Trophoblast cell (in vitro differentiated cells and primary cell): ENCODE results near the gene TMEM135.
"Not testable (repeated sequence)": the region's sequence is repeated elsewhere in the genome, so short reads cannot be mapped to it uniquely, and the experiment has no call there.

Source experiments
- DNase-seq, 2 donors: peaks; one replicate each; pipeline ENCODE4 v3.0.0-alpha.2; 2016
- H2AFZ ChIP-seq: 2 replicates; pipeline ENCODE4 v1.6.1; 2013; ENCODE audit warnings: low read length, moderate library complexity, mild to moderate bottlenecking; ENCODE audit not compliant: insufficient read depth, poor library complexity
- H2AK5ac ChIP-seq: 2 replicates; pipeline ENCODE4 v1.6.1; 2013; ENCODE audit warnings: mild to moderate bottlenecking, low read length
- H2BK120ac ChIP-seq: 2 replicates; pipeline ENCODE4 v1.6.1; 2013; ENCODE audit warnings: low read length, mild to moderate bottlenecking, moderate library complexity; ENCODE audit not compliant: insufficient read depth, poor library complexity
- H2BK12ac ChIP-seq: 2 replicates; pipeline ENCODE4 v1.6.1; 2013; ENCODE audit warnings: mild to moderate bottlenecking, low read length, moderate library complexity
- H2BK5ac ChIP-seq: 2 replicates; pipeline ENCODE4 v1.6.1; 2013; ENCODE audit warnings: low read length, low read depth, moderate library complexity, mild to moderate bottlenecking; ENCODE audit not compliant: poor library complexity
- H3K14ac ChIP-seq: 2 replicates; pipeline ENCODE4 v1.6.1; 2013; ENCODE audit warnings: mild to moderate bottlenecking, low read length
- H3K18ac ChIP-seq: 2 replicates; pipeline ENCODE4 v1.6.1; 2013; ENCODE audit warnings: mild to moderate bottlenecking, low read length
- H3K23ac ChIP-seq: 2 replicates; pipeline ENCODE4 v1.6.1; 2013; ENCODE audit warnings: low read length
- H3K27ac ChIP-seq: 2 replicates; pipeline ENCODE4 v1.5.1; 2013; ENCODE audit warnings: low read depth, mild to moderate bottlenecking, inconsistent platforms, low read length, moderate library complexity
- H3K27me3 ChIP-seq: 2 replicates; pipeline ENCODE4 v1.6.1; 2013; ENCODE audit warnings: inconsistent platforms, mild to moderate bottlenecking, low read length, moderate library complexity; ENCODE audit not compliant: insufficient read depth
- H3K36me3 ChIP-seq, 2 experiments: 1 replicate in 1 of 2; 2 replicates in 1 of 2; pipeline ENCODE4 v1.6.1; 2013; ENCODE audit warnings: low read length in 2 of 2, mild to moderate bottlenecking in 2 of 2, moderate library complexity in 1 of 2; ENCODE audit not compliant: insufficient read depth in 2 of 2, control insufficient read depth in 1 of 2
- H3K4ac ChIP-seq: 2 replicates; pipeline ENCODE4 v1.6.1; 2013; ENCODE audit warnings: low read depth, mild to moderate bottlenecking, low read length, moderate library complexity
- H3K4me1 ChIP-seq, 2 experiments: 1 replicate in 1 of 2; 2 replicates in 1 of 2; pipeline ENCODE4 v1.6.1; 2013; ENCODE audit warnings: low read length in 2 of 2, mild to moderate bottlenecking in 2 of 2, moderate library complexity in 1 of 2; ENCODE audit not compliant: insufficient read depth in 2 of 2, control insufficient read depth in 1 of 2
- H3K4me2 ChIP-seq: 2 replicates; pipeline ENCODE4 v1.6.1; 2013; ENCODE audit warnings: inconsistent platforms, mild to moderate bottlenecking, low read length, moderate library complexity
- H3K4me3 ChIP-seq: 2 replicates; pipeline ENCODE4 v1.5.1; 2013; ENCODE audit warnings: mild to moderate bottlenecking, low read depth, low read length, inconsistent platforms
- H3K79me1 ChIP-seq: one replicate; pipeline ENCODE4 v1.6.1; 2013; ENCODE audit warnings: low read length
- H3K79me2 ChIP-seq: 2 replicates; pipeline ENCODE4 v1.6.1; 2013; ENCODE audit warnings: low read length, mild to moderate bottlenecking; ENCODE audit not compliant: control insufficient read depth, insufficient read depth, poor library complexity
- H3K9ac ChIP-seq: 2 replicates; pipeline ENCODE4 v1.6.1; 2013; ENCODE audit warnings: mild to moderate bottlenecking, low read length
- H3K9me3 ChIP-seq: 2 replicates; pipeline ENCODE4 v1.6.1; 2013; ENCODE audit warnings: low read depth, mild to moderate bottlenecking, control low read depth, inconsistent platforms, low read length; ENCODE audit not compliant: insufficient read depth
- H4K12ac ChIP-seq: 2 replicates; pipeline ENCODE4 v1.6.1; 2013; ENCODE audit warnings: low read depth, mild to moderate bottlenecking, low read length, moderate library complexity
- H4K8ac ChIP-seq: 2 replicates; pipeline ENCODE4 v1.6.1; 2013; ENCODE audit warnings: low read depth, mild to moderate bottlenecking, low read length, moderate library complexity
- H4K91ac ChIP-seq: one replicate; pipeline ENCODE4 v1.6.1; 2013; ENCODE audit warnings: low read depth, mild to moderate bottlenecking, low read length, moderate library complexity
- WGBS: extraction: QIAGEN DNeasy Blood & Tissue Kit; methylation state at CpG from one replicate; pipeline ENCODE4 v1.1.7; 2013; ENCODE audit warnings: missing lambda C conversion rate; ENCODE audit not compliant: insufficient read length, insufficient coverage; ENCODE audit errors: extremely low coverage; 5-methylcytosine and 5-hydroxymethylcytosine counted together

TMEM135 gene

GRCh38 chr11:87185228-87185627, 147.5 kb downstream of the TMEM135 start:
- no peaks in the 10 kb centered on the region for H3K36me3 ChIP-seq
- no peaks in the 10 kb centered on the region for H3K79me1 ChIP-seq
- H2BK120ac ChIP-seq = no peak overlapping the region
- no peak overlapping the region for H4K12ac ChIP-seq
- no peak overlapping the region for H2BK5ac ChIP-seq
- DNase-seq = no peak
- no peak overlapping the region for H3K14ac ChIP-seq
- no peak overlapping the region for H3K27ac ChIP-seq
- H3K23ac ChIP-seq = no peak overlapping the region
- H3K4me1 ChIP-seq = no peaks in the 10 kb centered on the region
- no peak overlapping the region for H2AFZ ChIP-seq
- H4K8ac ChIP-seq = no peak overlapping the region
- no peak overlapping the region for H2AK5ac ChIP-seq
- no peaks in the 10 kb centered on the region for H3K9me3 ChIP-seq
- H3K4me3 ChIP-seq = no peak overlapping the region
- H3K4me2 ChIP-seq = no peak overlapping the region
- no peaks in the 10 kb centered on the region for H3K27me3 ChIP-seq
- no peak overlapping the region for H3K4ac ChIP-seq
- WGBS = no CpG with 5 or more reads among the region's 2 CpGs
- no peak overlapping the region for H3K9ac ChIP-seq
- no peaks in the 10 kb centered on the region for H3K79me2 ChIP-seq
- no peak overlapping the region for H2BK12ac ChIP-seq
- H3K18ac ChIP-seq = no peak overlapping the region
- no peak overlapping the region for H4K91ac ChIP-seq

GRCh38 chr11:87187076-87187475, 149.3 kb downstream of the TMEM135 start:
- Histone ChIP-seq H2BK120ac (no peak overlapping the region), H3K18ac (no peak overlapping the region), H4K91ac (no peak overlapping the region), H3K79me1 (no peaks in the 10 kb centered on the region), H3K79me2 (no peaks in the 10 kb centered on the region), H2BK12ac (no peak overlapping the region), H3K4me2 (no peak overlapping the region), H3K36me3 (no peaks in the 10 kb centered on the region), H3K9ac (no peak overlapping the region), H3K9me3 (no peaks in the 10 kb centered on the region), H4K8ac (no peak overlapping the region), H3K23ac (no peak overlapping the region), H2BK5ac (no peak overlapping the region), H3K4ac (no peak overlapping the region), H4K12ac (no peak overlapping the region), H2AFZ (no peak overlapping the region), H2AK5ac (no peak overlapping the region), H3K27ac (no peak overlapping the region), H3K4me3 (no peak overlapping the region), H3K27me3 (no peaks in the 10 kb centered on the region), H3K14ac (no peak overlapping the region), H3K4me1 (no peaks in the 10 kb centered on the region)
- WGBS = no CpG with 5 or more reads among the region's 2 CpGs
- no peak for DNase-seq

- Histone ChIP-seq H3K9me3 (no peaks in the 10 kb centered on the region), H4K91ac (no peak overlapping the region), H3K36me3 (no peaks in the 10 kb centered on the region), H3K4me3 (no peak overlapping the region), H4K12ac (no peak overlapping the region), H3K14ac (no peak overlapping the region), H2BK5ac (no peak overlapping the region), H2BK120ac (no peak overlapping the region), H3K9ac (no peak overlapping the region), H3K79me1 (no peaks in the 10 kb centered on the region), H4K8ac (no peak overlapping the region), H3K4ac (no peak overlapping the region), H3K4me2 (no peak overlapping the region), H3K18ac (no peak overlapping the region), H3K4me1 (no peaks in the 10 kb centered on the region), H3K27me3 (no peaks in the 10 kb centered on the region), H3K27ac (no peak overlapping the region), H2AK5ac (no peak overlapping the region), H2BK12ac (no peak overlapping the region), H3K23ac (no peak overlapping the region), H3K79me2 (no peaks in the 10 kb centered on the region), H2AFZ (no peak overlapping the region)
- no CpG with 5 or more reads among the region's 2 CpGs for WGBS
- no peak for DNase-seq
Measured at GRCh38 chr11:87187930-87188329, 150.2 kb downstream of the TMEM135 start.

- H2BK12ac ChIP-seq, H4K12ac ChIP-seq, H3K27me3 ChIP-seq, H3K18ac ChIP-seq, H3K4me2 ChIP-seq, H3K79me2 ChIP-seq, H3K27ac ChIP-seq, H3K9ac ChIP-seq, DNase-seq, H2AFZ ChIP-seq, H4K91ac ChIP-seq, H3K36me3 ChIP-seq, H2BK5ac ChIP-seq, H2AK5ac ChIP-seq, H3K4me1 ChIP-seq, H3K79me1 ChIP-seq, H3K9me3 ChIP-seq, H3K4ac ChIP-seq, H3K14ac ChIP-seq, H2BK120ac ChIP-seq, H4K8ac ChIP-seq, H3K4me3 ChIP-seq, H3K23ac ChIP-seq: not testable (repeated sequence)
- WGBS = no CpG with 5 or more reads among the region's 8 CpGs
Measured at GRCh38 chr11:87188396-87188795, 150.7 kb downstream of the TMEM135 start.
